Body of pancreas (tissue), 4 donors: ENCODE data around the gene GNAT3.

Source experiments
- POLR2A ChIP-seq, 3 donors: fragments of 450-650 bp; IDR thresholded peaks; one replicate each; pipeline ENCODE4 v1.6.1; 2016; ENCODE audit warnings: antibody characterized with exemption in 3 of 3, mild to moderate bottlenecking in 2 of 3
- TF ChIP-seq, protein P1 (sequence below), 7 experiments: fragments of 450-650 bp in 4 of 7; fragments of 200-600 bp in 3 of 7; sonication (generic) in 3 of 7; IDR thresholded peaks; one replicate each; pipeline ENCODE4 v1.5.1; 2016 to 2019; ENCODE audit warnings: antibody characterized with exemption in 7 of 7

DNA sequence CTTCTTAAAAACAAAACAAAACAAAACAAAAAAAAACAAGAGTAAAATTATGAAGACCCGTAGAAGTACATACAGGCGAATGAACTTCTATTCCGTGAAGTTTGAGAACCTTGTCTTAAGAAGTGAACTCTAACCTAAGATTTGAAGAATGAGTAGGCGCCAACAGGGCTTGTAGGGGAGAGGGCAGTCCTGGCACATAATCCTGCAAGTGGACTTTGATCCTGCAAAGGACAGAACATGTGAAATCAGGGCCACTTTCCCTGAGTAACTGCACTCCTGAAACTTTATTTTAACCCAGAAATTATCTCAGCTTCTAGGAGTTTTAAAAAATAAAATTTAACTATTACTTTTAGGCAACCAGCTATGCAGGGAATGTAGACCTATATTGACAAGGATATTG is 62.0 kb downstream of the GNAT3 start:
- TF ChIP-seq, protein P1, sequence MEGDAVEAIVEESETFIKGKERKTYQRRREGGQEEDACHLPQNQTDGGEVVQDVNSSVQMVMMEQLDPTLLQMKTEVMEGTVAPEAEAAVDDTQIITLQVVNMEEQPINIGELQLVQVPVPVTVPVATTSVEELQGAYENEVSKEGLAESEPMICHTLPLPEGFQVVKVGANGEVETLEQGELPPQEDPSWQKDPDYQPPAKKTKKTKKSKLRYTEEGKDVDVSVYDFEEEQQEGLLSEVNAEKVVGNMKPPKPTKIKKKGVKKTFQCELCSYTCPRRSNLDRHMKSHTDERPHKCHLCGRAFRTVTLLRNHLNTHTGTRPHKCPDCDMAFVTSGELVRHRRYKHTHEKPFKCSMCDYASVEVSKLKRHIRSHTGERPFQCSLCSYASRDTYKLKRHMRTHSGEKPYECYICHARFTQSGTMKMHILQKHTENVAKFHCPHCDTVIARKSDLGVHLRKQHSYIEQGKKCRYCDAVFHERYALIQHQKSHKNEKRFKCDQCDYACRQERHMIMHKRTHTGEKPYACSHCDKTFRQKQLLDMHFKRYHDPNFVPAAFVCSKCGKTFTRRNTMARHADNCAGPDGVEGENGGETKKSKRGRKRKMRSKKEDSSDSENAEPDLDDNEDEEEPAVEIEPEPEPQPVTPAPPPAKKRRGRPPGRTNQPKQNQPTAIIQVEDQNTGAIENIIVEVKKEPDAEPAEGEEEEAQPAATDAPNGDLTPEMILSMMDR (IDR thresholded peaks at IDR 0.05), result no peak
- TF ChIP-seq POLR2A (IDR thresholded peaks at IDR 0.05), result no peak
